ENCODE data around the gene LRP10.

The LRP10 gene

GRCh38 chr14:22865424-22866405 is 5.8 kb upstream of the LRP10 start:
- DNase-seq (ENCODE audit: low spot score): no peak

- no peak for DNase-seq (ENCODE audit: low spot score)
Observed at GRCh38 chr14:22866874-22867273, 4.7 kb upstream of the LRP10 start.

GRCh38 chr14:22870811-22871223 is 723 bp upstream of the LRP10 start:
- DNase-seq (ENCODE audit: low spot score): no peak

GRCh38 chr14:22872033-22872832 is 693 bp downstream of the LRP10 start:
- peak; percentile 85 for DNase-seq (ENCODE audit: low spot score)

GRCh38 chr14:22872833-22873520 is 1.4 kb downstream of the LRP10 start:
- DNase-seq (ENCODE audit: low spot score): no peak

GRCh38 chr14:22875003-22875747 is 3.6 kb downstream of the LRP10 start:
- no peak for DNase-seq (ENCODE audit: low spot score)

GRCh38 chr14:22875748-22876319 is 4.3 kb downstream of the LRP10 start:
- DNase-seq (ENCODE audit: low spot score): no peak

GRCh38 chr14:22877000-22877501 is 5.5 kb downstream of the LRP10 start:
- no peak for DNase-seq (ENCODE audit: low spot score)

GRCh38 chr14:22878271-22879246 is 7.0 kb downstream of the LRP10 start:
- no peak for DNase-seq (ENCODE audit: low spot score)

- DNase-seq (ENCODE audit: low spot score): no peak
Observed at GRCh38 chr14:22882064-22882463, 10.5 kb downstream of the LRP10 start.

GRCh38 chr14:22882529-22883172 is 11.1 kb downstream of the LRP10 start:
- peak; percentile 60 for DNase-seq (ENCODE audit: low spot score)

GRCh38 chr14:22883173-22883976 is 11.8 kb downstream of the LRP10 start, which contains the start of gene REM2:
REM2 (plus strand) TSS chr14:22883222; CDS start chr14:22883288, 66 bp downstream.
- no peak for DNase-seq (ENCODE audit: low spot score)

GRCh38 chr14:22884076-22884737 is 12.7 kb downstream of the LRP10 start:
- DNase-seq (ENCODE audit: low spot score): no peak

- DNase-seq (ENCODE audit: low spot score): no peak
Observed at GRCh38 chr14:22884738-22885523, 13.4 kb downstream of the LRP10 start.

- no peak for DNase-seq (ENCODE audit: low spot score)
Observed at GRCh38 chr14:22885975-22886374, 14.4 kb downstream of the LRP10 start.

GRCh38 chr14:22886500-22887259 is 15.1 kb downstream of the LRP10 start:
- DNase-seq (ENCODE audit: low spot score): no peak

Data from HuH-7.5 (cell line).